Caco-2 (cell line): Measurements from ENCODE around the gene ARHGEF16. TPM values are rescaled to one million over a fixed set of nuclear protein-coding genes. Genes with fewer than 3 reads are reported as not detected.
A peak's percentile ranks its signal among the peaks of the same experiment; 100 is the strongest.

Source experiments
- BruUV-seq: library from RNA; stranded (reverse); fragments of 400-500 nt; replicated peaks from 2 replicates; lab custom pipeline; 2021; lab: Mats Ljungman, UMichigan
- CTCF ChIA-PET: fragments of 300-600 bp; sonication (Branson Sonifier 250); formaldehyde crosslinking; loops from one replicate; lab custom pipeline; 2022; ENCODE audit warnings: antibody characterized with exemption; lab: Charles Lee
- POLR2A ChIA-PET: fragments of 300-600 bp; sonication (Branson Sonifier 250); formaldehyde crosslinking; loops from one replicate; lab custom pipeline; 2022; ENCODE audit warnings: antibody characterized with exemption; lab: Charles Lee
- DNase-seq, 2 experiments: peaks; one replicate each; pipeline versions ENCODE4 v3.0.0 to v3.0.0-alpha.2; 2020 to 2022
- H3K27me3 ChIP-seq: replicated peaks from 2 replicates; pipeline ENCODE4 v1.6.0; 2011; ENCODE audit warnings: low read length; ENCODE audit not compliant: control insufficient read depth, insufficient read depth
- H3K36me3 ChIP-seq: 2 replicates; pipeline ENCODE4 v1.5.1; 2011; ENCODE audit warnings: low read length; ENCODE audit not compliant: control insufficient read depth, insufficient read depth
- H3K4me1 ChIP-seq: fragments of 250-450 bp; sonication (Bioruptor Pico); 2 replicates; pipeline ENCODE4 v1.5.1; 2020; ENCODE audit warnings: mild to moderate bottlenecking
- H3K4me3 ChIP-seq: 2 replicates; pipeline ENCODE4 v1.5.1; 2011; ENCODE audit warnings: low read depth, mild to moderate bottlenecking, control low read depth, low read length
- H3K9me3 ChIP-seq: fragments of 250-450 bp; sonication (Bioruptor Pico); 2 replicates; pipeline ENCODE4 v1.5.1; 2020; ENCODE audit warnings: mild to moderate bottlenecking, moderate library complexity
- H3K27ac Mint-ChIP-seq: one replicate; pipeline ENCODE4 v1.8.0; 2022; ENCODE audit warnings: mixed read lengths; ENCODE audit not compliant: unreplicated experiment
- H3K27me3 Mint-ChIP-seq: one replicate; pipeline ENCODE4 v1.8.0; 2022; ENCODE audit warnings: mixed read lengths; ENCODE audit not compliant: insufficient read depth, unreplicated experiment
- H3K36me3 Mint-ChIP-seq: one replicate; pipeline ENCODE4 v1.8.0; 2022; ENCODE audit warnings: mild to moderate bottlenecking, mixed read lengths; ENCODE audit not compliant: insufficient read depth, unreplicated experiment
- H3K4me1 Mint-ChIP-seq: one replicate; pipeline ENCODE4 v1.8.0; 2022; ENCODE audit warnings: low read depth, mixed read lengths; ENCODE audit not compliant: unreplicated experiment
- H3K4me3 Mint-ChIP-seq: one replicate; pipeline ENCODE4 v1.8.0; 2022; ENCODE audit warnings: mild to moderate bottlenecking, moderate library complexity, mixed read lengths; ENCODE audit not compliant: unreplicated experiment
- H3K9me3 Mint-ChIP-seq: one replicate; pipeline ENCODE4 v1.8.0; 2022; ENCODE audit warnings: mixed read lengths; ENCODE audit not compliant: unreplicated experiment
- CTCF ChIP-seq, 2 experiments: fragments of 200-600 bp in 1 of 2; IDR thresholded peaks; 1 replicate in 1 of 2; 2 replicates in 1 of 2; pipeline versions ENCODE4 v1.5.1 to v1.8.0; 2011 to 2022; ENCODE audit warnings: antibody characterized with exemption in 1 of 2, control low read depth in 1 of 2, inconsistent platforms in 1 of 2, low read depth in 1 of 2, low read length in 1 of 2, mild to moderate bottlenecking in 1 of 2, moderate library complexity in 1 of 2; ENCODE audit not compliant: insufficient read depth in 1 of 2, severe bottlenecking in 1 of 2, unreplicated experiment in 1 of 2
- intact Hi-C: fragments of 100-400 bp; cut with micrococcal nuclease; formaldehyde crosslinking; loops from one replicate; pipeline ENCODE4 v1.10.0; 2022; ENCODE audit not compliant: unreplicated experiment
- total RNA-seq: library from RNA; stranded (reverse); gene quantifications from 2 replicates; pipeline ENCODE4 v1.2.3, GENCODE V29; 2022

The ARHGEF16 gene
- total RNA-seq, 1 experiment from 2014 or later = 40.6 TPM

- CTCF ChIA-PET = interaction anchor here (0.8 to 1.5 kb wide), 2 partner anchors 9 kb away, joined by 4 to 5 read pairs; no protein-coding TSS in a partner anchor
- no TSS peak for BruUV-seq
- H3K9me3 ChIP-seq = no peaks in the 10 kb centered on the region
Measured at GRCh38 chr1:3462356-3463012, 8.0 kb downstream of the ARHGEF16 start.

GRCh38 chr1:3463013-3463385 is 8.5 kb downstream of the ARHGEF16 start:
- ChIA-PET CTCF (interaction anchor here (0.8 to 1.5 kb wide), 2 partner anchors 9 to 10 kb away, joined by 4 to 5 read pairs; no protein-coding TSS in a partner anchor), POLR2A (no interaction called here)
- Mint-ChIP-seq H3K27me3 (no peaks in the 10 kb centered on the region), H3K36me3 (peaks cover 44% of the 10 kb centered on the region), H3K9me3 (no peaks in the 10 kb centered on the region), H3K27ac (no peak overlapping the region), H3K4me1 (peaks cover 28% of the 10 kb centered on the region), H3K4me3 (no peak overlapping the region)
- intact Hi-C loops = no loop called here
- Histone ChIP-seq H3K36me3 (peaks cover 1% of the 10 kb centered on the region; the same call in 1 of the 2 replicates), H3K27me3 (no peaks in the 10 kb centered on the region), H3K4me3 (no peak overlapping the region), H3K4me1 (peaks cover 37% of the 10 kb centered on the region), H3K9me3 (no peaks in the 10 kb centered on the region)
- DNase-seq = peak in 1 of 2 experiments; percentile 27
- TF ChIP-seq CTCF (IDR thresholded peaks at IDR 0.05; ENCODE audit: insufficient read depth in 1 of 2, low read depth in 1 of 2, low read length in 1 of 2, severe bottlenecking in 1 of 2, unreplicated experiment in 1 of 2) = no peak
- no TSS peak for BruUV-seq

More at GRCh38 chr1:3462356-3463012, 8.0 kb downstream of the ARHGEF16 start:
- Mint-ChIP-seq H3K9me3 (no peaks in the 10 kb centered on the region), H3K27ac (no peak overlapping the region), H3K4me3 (no peak overlapping the region), H3K27me3 (no peaks in the 10 kb centered on the region), H3K36me3 (peaks cover 44% of the 10 kb centered on the region), H3K4me1 (peaks cover 28% of the 10 kb centered on the region)
- H3K4me3 ChIP-seq = no peak overlapping the region
- H3K36me3 ChIP-seq = peaks cover 1% of the 10 kb centered on the region
- H3K27me3 ChIP-seq = no peaks in the 10 kb centered on the region
- POLR2A ChIA-PET = no interaction called here
- DNase-seq = peak in 1 of 2 experiments; percentile 30
- intact Hi-C loops = no loop called here
- no peak for TF ChIP-seq CTCF (IDR thresholded peaks at IDR 0.05; ENCODE audit: insufficient read depth in 1 of 2, low read depth in 1 of 2, low read length in 1 of 2, severe bottlenecking in 1 of 2, unreplicated experiment in 1 of 2)
- peaks cover 42% of the 10 kb centered on the region for H3K4me1 ChIP-seq

GRCh38 chr1:3463408-3463863 is 9.0 kb downstream of the ARHGEF16 start:
- CTCF ChIA-PET = interaction anchor here (0.8 to 1.5 kb wide), 2 partner anchors 8 to 10 kb away, joined by 4 to 5 read pairs; no protein-coding TSS in a partner anchor
- no TSS peak for BruUV-seq
- Mint-ChIP-seq H3K27ac (no peak overlapping the region), H3K4me1 (peaks cover 25% of the 10 kb centered on the region), H3K4me3 (no peak overlapping the region), H3K27me3 (no peaks in the 10 kb centered on the region), H3K36me3 (peaks cover 44% of the 10 kb centered on the region), H3K9me3 (no peaks in the 10 kb centered on the region)
- no peak for DNase-seq
- no peaks in the 10 kb centered on the region for H3K27me3 ChIP-seq
- no peak overlapping the region for H3K4me3 ChIP-seq
- TF ChIP-seq CTCF (IDR thresholded peaks at IDR 0.05; ENCODE audit: insufficient read depth in 1 of 2, low read depth in 1 of 2, low read length in 1 of 2, severe bottlenecking in 1 of 2, unreplicated experiment in 1 of 2) = no peak
- intact Hi-C loops = no loop called here
- POLR2A ChIA-PET = no interaction called here
- H3K4me1 ChIP-seq = peaks cover 32% of the 10 kb centered on the region
- H3K9me3 ChIP-seq = no peaks in the 10 kb centered on the region
- peaks cover 1% of the 10 kb centered on the region; the same call in 1 of the 2 replicates for H3K36me3 ChIP-seq
